Retinal pigment epithelial cell (primary cell): ENCODE data around the gene SLC52A1.
"Not testable (repeated sequence)": the region's sequence is repeated elsewhere in the genome, so short reads cannot be mapped to it uniquely, and the experiment has no call there.

ENCODE experiments used
- DNase-seq: peaks from one replicate; pipeline ENCODE4 v3.0.0-alpha.2; 2010; ENCODE audit warnings: low read depth
- H3K4me3 ChIP-seq: 2 replicates; pipeline ENCODE4 v1.5.1; 2011; ENCODE audit warnings: mild to moderate bottlenecking, low read length, control low read depth, moderate library complexity
- CTCF ChIP-seq: conservative IDR thresholded peaks from 2 replicates; pipeline ENCODE4 v1.5.1; 2011; ENCODE audit warnings: low read depth, low read length, control low read depth, inconsistent platforms

SLC52A1 gene

GRCh38 chr17:5035315-5035714 lies at the start of gene SLC52A1:
Gene SLC52A1 (minus strand): TSS chr17:5035426. CDS start chr17:5034606, 820 bp downstream.
- DNase-seq: no peak
- TF ChIP-seq CTCF: no peak
- no peak within 1 kb of the TSS for H3K4me3 ChIP-seq

- DNase-seq: no peak
- TF ChIP-seq CTCF: no peak
- no peak overlapping the region for H3K4me3 ChIP-seq
These were observed 45.4 kb upstream of the SLC52A1 start for GRCh38 chr17:5080591-5080990.

- peak; percentile 30 for DNase-seq
- H3K4me3 ChIP-seq: peak within 1 kb of the TSS; percentile 54
- TF ChIP-seq CTCF: no peak
These were observed 43.1 kb upstream of the SLC52A1 start, which contains the start of gene ZFP3 for GRCh38 chr17:5078106-5079028. Gene ZFP3 (plus strand): TSS chr17:5078467. CDS start chr17:5091505, 13,038 bp downstream.

- no peak for TF ChIP-seq CTCF
- H3K4me3 ChIP-seq: peak overlapping the region; percentile 54
- no peak for DNase-seq
These were observed 42.5 kb upstream of the SLC52A1 start for GRCh38 chr17:5077781-5078105.

GRCh38 chr17:5077275-5077674 lies 42.0 kb upstream of the SLC52A1 start:
- H3K4me3 ChIP-seq, DNase-seq: not testable (repeated sequence)

- not testable (repeated sequence) for H3K4me3 ChIP-seq, DNase-seq
These were observed 40.2 kb upstream of the SLC52A1 start for GRCh38 chr17:5075472-5075871.

- no peak for TF ChIP-seq CTCF
- no peak for DNase-seq
- no peak overlapping the region for H3K4me3 ChIP-seq
These were observed 34.5 kb upstream of the SLC52A1 start for GRCh38 chr17:5069724-5070123.

- no peak overlapping the region for H3K4me3 ChIP-seq
- DNase-seq: no peak
- TF ChIP-seq CTCF: no peak
These were observed 33.0 kb upstream of the SLC52A1 start for GRCh38 chr17:5068236-5068635.
